ENCODE measurements around the gene PDE6D.

The PDE6D gene

DNA sequence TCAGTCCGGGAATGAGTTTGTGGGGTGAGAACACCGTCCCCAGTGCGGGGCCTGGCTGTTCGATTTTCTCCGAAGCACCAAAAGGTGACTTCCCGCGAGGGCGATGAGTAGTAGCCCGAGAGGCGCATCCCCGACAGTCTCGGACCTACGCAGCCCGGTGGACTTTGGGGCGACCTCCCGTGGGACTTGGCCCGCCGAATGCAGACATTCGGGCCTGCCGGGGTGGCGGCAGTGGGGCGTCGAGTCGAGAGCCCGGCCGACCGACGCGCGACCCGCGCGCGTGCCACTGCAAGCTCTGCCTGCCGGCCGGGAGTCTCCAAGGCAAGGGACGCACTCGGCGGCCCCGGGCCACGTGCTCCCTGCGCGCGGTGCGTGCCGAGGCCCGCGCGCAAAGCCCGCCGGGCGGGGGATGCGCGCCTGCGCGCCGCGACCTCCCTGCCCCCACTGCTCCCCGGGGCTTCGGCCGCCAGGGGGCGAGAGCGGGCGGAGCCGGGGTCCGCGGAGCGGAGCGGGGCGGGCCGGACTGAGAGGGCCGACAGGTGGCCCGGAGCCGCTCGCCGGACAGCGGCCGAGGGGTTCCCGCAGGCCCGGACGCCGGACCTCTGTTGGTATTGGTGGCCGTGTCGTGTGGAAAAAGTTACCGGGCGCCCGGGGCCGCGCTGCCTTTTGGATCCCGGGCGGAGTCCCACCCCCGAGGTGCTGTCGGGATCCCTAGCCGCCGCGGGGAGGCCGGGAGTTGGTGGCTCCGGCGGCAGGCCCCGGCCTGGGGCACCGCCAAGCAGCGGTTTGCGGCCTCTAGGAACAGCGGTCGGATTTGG is 70.9 kb downstream of the PDE6D start:
- H3K4me3 Mint-ChIP-seq: peak overlapping the region; percentile 93
- peaks cover 35% of the 10 kb centered on the region for H3K4me1 Mint-ChIP-seq
- peak overlapping the region; percentile 97 for H3K27ac Mint-ChIP-seq
- peaks cover 2% of the 10 kb centered on the region for H3K27me3 Mint-ChIP-seq (ENCODE audit: low read depth, poor library complexity)
- peaks cover 3% of the 10 kb centered on the region for H3K9me3 Mint-ChIP-seq
- H3K36me3 Mint-ChIP-seq (ENCODE audit: low read depth): peaks cover 24% of the 10 kb centered on the region
- TF ChIP-seq, protein P1, sequence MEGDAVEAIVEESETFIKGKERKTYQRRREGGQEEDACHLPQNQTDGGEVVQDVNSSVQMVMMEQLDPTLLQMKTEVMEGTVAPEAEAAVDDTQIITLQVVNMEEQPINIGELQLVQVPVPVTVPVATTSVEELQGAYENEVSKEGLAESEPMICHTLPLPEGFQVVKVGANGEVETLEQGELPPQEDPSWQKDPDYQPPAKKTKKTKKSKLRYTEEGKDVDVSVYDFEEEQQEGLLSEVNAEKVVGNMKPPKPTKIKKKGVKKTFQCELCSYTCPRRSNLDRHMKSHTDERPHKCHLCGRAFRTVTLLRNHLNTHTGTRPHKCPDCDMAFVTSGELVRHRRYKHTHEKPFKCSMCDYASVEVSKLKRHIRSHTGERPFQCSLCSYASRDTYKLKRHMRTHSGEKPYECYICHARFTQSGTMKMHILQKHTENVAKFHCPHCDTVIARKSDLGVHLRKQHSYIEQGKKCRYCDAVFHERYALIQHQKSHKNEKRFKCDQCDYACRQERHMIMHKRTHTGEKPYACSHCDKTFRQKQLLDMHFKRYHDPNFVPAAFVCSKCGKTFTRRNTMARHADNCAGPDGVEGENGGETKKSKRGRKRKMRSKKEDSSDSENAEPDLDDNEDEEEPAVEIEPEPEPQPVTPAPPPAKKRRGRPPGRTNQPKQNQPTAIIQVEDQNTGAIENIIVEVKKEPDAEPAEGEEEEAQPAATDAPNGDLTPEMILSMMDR (IDR thresholded peaks at IDR 0.05): peak; percentile 49
- peak; percentile 92 for DNase-seq

DNA sequence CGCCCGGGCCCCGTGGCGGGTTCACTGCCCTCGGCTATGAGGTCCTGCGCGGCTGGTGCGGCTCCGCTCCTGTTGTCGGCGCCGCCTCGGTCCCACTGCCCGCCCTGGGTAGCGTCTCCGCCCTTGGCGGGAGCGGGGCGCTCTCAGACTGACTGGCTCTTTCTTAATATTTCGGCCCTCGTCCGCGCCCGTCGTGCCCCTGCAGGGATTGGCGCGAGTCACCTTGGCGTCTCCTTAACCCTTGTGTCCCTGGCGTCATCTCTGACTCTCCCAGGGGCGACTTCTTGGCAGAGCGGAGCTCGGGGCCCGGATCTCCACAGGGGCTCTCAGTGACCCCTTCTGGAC is 71.5 kb downstream of the PDE6D start:
- Mint-ChIP-seq H3K27ac (peak overlapping the region; percentile 97), H3K4me1 (peaks cover 35% of the 10 kb centered on the region), H3K9me3 (peaks cover 3% of the 10 kb centered on the region), H3K36me3 (ENCODE audit: low read depth) (peaks cover 24% of the 10 kb centered on the region), H3K27me3 (ENCODE audit: low read depth, poor library complexity) (peaks cover 2% of the 10 kb centered on the region), H3K4me3 (peak overlapping the region; percentile 93)
- peak; percentile 49 for DNase-seq
- TF ChIP-seq, protein P1 (IDR thresholded peaks at IDR 0.05): no peak

DNA sequence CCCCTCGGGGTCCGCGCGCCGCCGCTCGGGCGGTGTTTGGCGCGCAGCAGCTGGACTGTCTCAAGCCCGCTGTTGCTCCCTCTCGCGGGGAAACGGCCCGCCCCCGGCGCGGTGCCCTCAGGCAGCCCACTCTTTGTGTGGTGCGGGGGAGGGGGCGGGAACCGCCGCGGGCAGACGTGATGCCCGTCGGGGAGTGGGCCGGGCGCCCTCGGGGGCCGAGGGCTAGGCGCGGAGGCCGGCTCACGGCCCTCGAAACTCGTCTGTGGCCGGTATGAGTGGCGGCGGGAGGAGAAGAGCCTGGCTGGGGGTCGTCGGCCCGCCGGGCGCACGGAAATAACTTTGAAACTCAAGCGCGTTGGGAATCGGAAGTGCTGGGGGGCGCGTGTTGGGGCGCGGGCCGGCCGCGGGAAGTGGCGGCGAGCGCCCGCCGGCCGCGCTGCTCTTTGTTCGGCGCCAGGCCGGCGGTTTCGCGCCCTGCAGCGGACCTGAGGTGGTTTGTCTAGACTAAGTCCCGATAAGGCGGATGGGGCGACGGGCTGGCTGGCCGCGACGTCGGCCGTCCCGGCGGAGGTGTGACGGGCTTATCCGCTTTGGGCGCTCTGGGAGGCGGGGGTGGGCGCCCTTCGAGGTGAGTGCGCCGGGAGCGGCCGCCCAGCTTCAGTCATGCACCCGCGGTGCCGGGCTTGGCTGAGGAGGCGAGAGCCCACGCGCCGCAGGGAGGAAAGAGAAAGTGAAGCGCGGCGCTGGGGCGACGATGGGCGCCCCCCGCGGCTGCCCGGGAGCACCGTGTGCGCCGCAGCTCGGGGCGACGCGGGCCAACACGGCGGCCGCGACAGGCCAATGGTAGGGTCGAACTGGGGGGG is 72.1 kb downstream of the PDE6D start:
- Mint-ChIP-seq H3K9me3 (peaks cover 3% of the 10 kb centered on the region), H3K36me3 (ENCODE audit: low read depth) (peaks cover 27% of the 10 kb centered on the region), H3K27ac (peak overlapping the region; percentile 45), H3K4me1 (peaks cover 33% of the 10 kb centered on the region), H3K4me3 (peak overlapping the region; percentile 97), H3K27me3 (ENCODE audit: low read depth, poor library complexity) (peaks cover 2% of the 10 kb centered on the region)
- peak; percentile 62 for DNase-seq
- TF ChIP-seq, protein P1 (IDR thresholded peaks at IDR 0.05): no peak

DNA sequence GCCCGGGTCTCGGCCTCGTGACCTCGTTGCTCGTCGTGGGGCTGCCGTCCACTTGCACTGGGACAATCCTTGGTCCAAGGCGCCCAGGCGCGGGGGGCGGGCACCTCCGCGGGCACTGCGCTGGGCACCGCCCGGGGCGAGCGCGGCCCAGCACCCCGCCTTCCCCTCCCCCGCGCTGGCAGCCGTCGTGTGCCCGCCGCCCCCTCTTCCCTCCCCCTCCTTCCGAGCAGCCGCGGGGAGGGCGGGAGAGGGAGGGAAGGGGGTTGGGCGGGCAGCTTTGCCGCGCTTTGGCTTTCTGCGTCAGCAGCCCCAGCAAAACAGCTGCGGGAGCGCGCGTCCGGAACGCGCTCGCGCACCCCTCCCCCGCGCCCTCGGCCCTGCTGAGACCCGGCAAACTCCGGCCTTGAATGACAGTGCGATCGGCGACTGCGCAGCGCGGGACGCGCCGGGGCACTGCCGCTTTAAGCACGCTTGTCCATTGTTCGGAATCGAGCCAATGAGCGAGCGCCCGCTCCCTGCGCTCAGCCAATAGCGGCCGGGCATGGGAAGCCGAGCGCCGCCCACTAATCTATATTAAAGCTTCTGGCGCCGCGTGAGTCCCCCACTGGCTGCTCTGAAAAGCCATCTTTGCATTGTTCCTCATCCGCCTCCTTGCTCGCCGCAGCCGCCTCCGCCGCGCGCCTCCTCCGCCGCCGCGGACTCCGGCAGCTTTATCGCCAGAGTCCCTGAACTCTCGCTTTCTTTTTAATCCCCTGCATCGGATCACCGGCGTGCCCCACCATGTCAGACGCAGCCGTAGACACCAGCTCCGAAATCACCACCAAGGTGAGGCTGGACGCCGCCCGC is 72.9 kb downstream of the PDE6D start, which contains the start of gene PTMA:
Gene PTMA (plus strand): TSS at position 599 of the 846 bp plus-strand sequence. CDS start 182 bp downstream, at position 781.
- Mint-ChIP-seq H3K4me1 (peaks cover 25% of the 10 kb centered on the region), H3K36me3 (ENCODE audit: low read depth) (peaks cover 31% of the 10 kb centered on the region), H3K27me3 (ENCODE audit: low read depth, poor library complexity) (no peaks in the 10 kb centered on the region), H3K9me3 (peaks cover 3% of the 10 kb centered on the region), H3K4me3 (peak within 1 kb of the TSS; percentile 97), H3K27ac (peak within 1 kb of the TSS; percentile 100)
- TF ChIP-seq, protein P1 (IDR thresholded peaks at IDR 0.05): no peak
- peak; percentile 98 for DNase-seq

DNA sequence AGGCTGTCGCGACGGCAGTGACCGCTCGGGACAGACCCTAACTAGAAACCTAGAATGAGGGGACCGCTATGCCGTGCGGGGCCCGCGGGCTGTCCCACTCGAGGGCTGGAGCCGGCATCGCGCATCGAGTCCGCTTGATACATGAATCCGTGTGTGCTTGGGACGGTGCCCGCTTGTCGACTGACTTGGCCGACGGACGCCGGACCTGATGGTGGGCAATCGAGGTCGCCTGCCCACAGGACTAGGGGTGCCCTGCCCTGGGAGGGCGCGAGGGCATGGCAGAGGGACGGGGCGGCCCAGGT is 73.5 kb downstream of the PDE6D start:
- DNase-seq: peak; percentile 66
- H3K4me1 Mint-ChIP-seq: peaks cover 22% of the 10 kb centered on the region
- H3K27me3 Mint-ChIP-seq (ENCODE audit: low read depth, poor library complexity): no peaks in the 10 kb centered on the region
- peak overlapping the region; percentile 94 for H3K4me3 Mint-ChIP-seq
- H3K27ac Mint-ChIP-seq: peak overlapping the region; percentile 100
- peaks cover 3% of the 10 kb centered on the region for H3K9me3 Mint-ChIP-seq
- TF ChIP-seq, protein P1 (IDR thresholded peaks at IDR 0.05): no peak
- H3K36me3 Mint-ChIP-seq (ENCODE audit: low read depth): peaks cover 29% of the 10 kb centered on the region
